H54 (cell line): ENCODE measurements around the gene RNF133.

Experiments used
- DNase-seq: peaks from one replicate; pipeline ENCODE4 v3.0.0; 2011; ENCODE audit warnings: low spot score, mixed read lengths; ENCODE audit not compliant: insufficient read length
- FAIRE-seq: peaks from 3 replicates; lab custom pipeline; 2011; peaks lifted over from hg19 to GRCh38; lab: Jason Lieb, UNC
- POLR2A ChIP-seq: IDR thresholded peaks from 2 replicates; pipeline ENCODE4 v1.6.1; 2011; ENCODE audit warnings: low read depth, mild to moderate bottlenecking, low read length

RNF133 gene

DNA sequence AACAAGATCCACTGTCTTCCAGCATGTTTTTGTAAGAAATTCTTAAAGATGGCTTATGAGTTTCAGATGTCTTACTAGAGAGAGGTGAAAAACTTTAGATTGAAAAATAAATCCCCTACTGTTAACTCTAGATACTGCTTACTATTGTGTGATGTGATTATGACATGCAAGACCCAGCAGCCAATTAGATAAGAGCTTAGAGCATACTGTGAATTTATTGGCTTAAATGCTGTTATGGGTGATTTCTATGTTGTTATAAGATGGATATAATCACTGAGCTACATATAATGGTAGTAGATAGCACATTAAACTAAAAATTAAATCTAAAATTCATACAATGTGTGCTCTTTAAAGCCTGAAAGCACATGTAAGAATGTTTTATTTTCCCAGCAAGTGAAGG lies at the start of gene RNF133:
TSS of gene RNF133 (minus strand) at position 101 of the 400 bp plus-strand sequence. CDS start 199 bp downstream, outside the sequence.
- no peak for TF ChIP-seq POLR2A
- FAIRE-seq (no peak), DNase-seq (no peak)

DNA sequence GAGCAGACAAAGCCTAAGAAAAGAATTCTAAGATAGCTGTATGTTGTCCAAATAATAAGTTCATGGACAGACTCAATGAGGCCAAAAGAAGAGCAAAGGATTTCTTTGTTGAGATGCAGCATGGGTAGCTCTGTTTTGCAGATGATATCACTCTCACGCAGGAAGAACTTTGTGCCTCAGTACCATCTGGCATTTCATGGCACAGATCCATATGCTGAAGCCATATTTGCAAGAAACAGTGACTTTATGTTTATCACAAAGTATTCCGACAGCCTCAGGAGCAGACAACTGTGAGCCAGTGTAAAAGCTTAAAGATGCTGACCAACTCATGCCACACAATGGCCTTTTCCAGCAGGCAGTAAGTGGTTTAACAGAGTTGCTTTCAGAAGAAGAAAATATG lies 49.3 kb upstream of the RNF133 start:
- DNase-seq (no peak), FAIRE-seq (no peak)
- no peak for TF ChIP-seq POLR2A

DNA sequence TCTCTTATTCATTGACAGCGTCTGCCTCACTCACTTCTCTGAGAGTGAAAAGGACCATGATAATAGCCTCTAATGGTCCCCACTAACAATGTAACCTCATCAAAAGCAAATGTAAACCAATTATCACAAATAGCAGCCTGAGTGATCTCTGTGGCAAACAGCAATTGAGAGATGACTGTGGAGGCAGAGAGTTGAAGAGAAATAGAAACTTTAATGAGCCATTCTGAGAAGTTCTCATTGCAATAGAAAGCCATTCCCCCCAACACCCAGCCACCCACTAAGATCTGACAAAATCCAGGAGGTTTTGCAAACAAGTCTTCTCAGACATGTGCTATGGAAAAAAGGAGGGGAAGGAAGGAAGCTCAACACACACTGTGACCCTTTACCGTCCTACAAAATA lies 48.0 kb upstream of the RNF133 start:
- DNase-seq (no peak), FAIRE-seq (no peak)
- no peak for TF ChIP-seq POLR2A

DNA sequence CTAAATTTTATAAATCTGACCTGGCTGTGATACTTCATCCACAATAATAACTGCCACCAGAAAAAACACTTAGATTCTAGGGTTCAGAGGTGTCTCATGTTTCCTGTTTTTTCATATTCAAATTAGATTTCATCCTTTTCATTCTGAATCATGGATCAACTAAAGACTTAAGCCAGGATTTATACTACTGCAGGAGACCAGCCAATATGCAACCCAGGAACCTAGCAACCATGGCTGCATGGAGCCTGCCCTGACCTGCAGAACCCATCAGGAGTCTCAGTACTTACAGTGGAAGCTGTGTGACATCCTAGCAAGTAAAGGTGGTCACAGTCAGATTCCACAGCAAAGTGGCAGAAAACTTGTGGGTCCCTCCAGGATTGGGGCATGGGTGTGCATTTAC lies 44.3 kb upstream of the RNF133 start:
- no peak for TF ChIP-seq POLR2A
- DNase-seq (no peak), FAIRE-seq (no peak)

GRCh38 chr7:122738947-122739346 lies 40.0 kb upstream of the RNF133 start:
- FAIRE-seq (no peak), DNase-seq (no peak)
- TF ChIP-seq POLR2A, result no peak

DNA sequence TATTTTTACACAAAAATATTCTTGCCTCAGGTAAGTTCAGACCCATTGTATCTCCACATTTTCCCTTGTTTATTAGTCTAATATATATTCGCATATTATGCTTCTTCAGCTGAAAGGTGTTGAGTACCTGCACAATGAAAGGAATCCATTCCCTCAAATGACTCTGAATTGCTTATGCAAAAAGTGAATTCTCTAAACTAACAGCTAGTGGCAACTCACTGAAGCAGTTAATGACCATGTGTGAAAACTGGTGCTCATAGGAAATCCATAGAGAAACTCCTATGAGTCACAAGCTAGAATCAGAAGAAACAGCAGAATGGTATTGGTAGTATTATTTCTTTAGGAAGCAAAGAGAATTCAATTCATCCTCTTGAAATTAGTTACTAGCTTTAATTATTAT lies 37.3 kb upstream of the RNF133 start:
- no peak for TF ChIP-seq POLR2A
- DNase-seq (no peak), FAIRE-seq (no peak)

GRCh38 chr7:122727759-122728158 lies 28.8 kb upstream of the RNF133 start:
- DNase-seq, result no peak
- FAIRE-seq, result no peak
- no peak for TF ChIP-seq POLR2A

- FAIRE-seq, result no peak
Measured at GRCh38 chr7:122727354-122727753, 28.4 kb upstream of the RNF133 start.

GRCh38 chr7:122726881-122727280 lies 28.0 kb upstream of the RNF133 start:
- FAIRE-seq (no peak), DNase-seq (no peak)
- no peak for TF ChIP-seq POLR2A

More at GRCh38 chr7:122727354-122727753, 28.4 kb upstream of the RNF133 start:
- no peak for TF ChIP-seq POLR2A
- no peak for DNase-seq

- TF ChIP-seq POLR2A, result no peak
- no peak for FAIRE-seq
Measured at GRCh38 chr7:122724366-122724765, 25.4 kb upstream of the RNF133 start.

GRCh38 chr7:122719010-122719578 lies 20.2 kb upstream of the RNF133 start:
- DNase-seq, result no peak
- FAIRE-seq, result no peak
- TF ChIP-seq POLR2A, result no peak

More at GRCh38 chr7:122724366-122724765, 25.4 kb upstream of the RNF133 start:
- DNase-seq, result no peak

- FAIRE-seq, result no peak
- DNase-seq, result no peak
- no peak for TF ChIP-seq POLR2A
Measured at GRCh38 chr7:122717356-122718089, 18.6 kb upstream of the RNF133 start.

- FAIRE-seq (no peak), DNase-seq (no peak)
- no peak for TF ChIP-seq POLR2A
Measured at GRCh38 chr7:122715183-122715582, 16.3 kb upstream of the RNF133 start.

- no peak for TF ChIP-seq POLR2A
- FAIRE-seq (no peak), DNase-seq (no peak)
Measured at GRCh38 chr7:122710916-122711315, 12.0 kb upstream of the RNF133 start.
